ENCODE measurements around the gene CEP112.

- TF ChIP-seq POLR2A (IDR thresholded peaks at IDR 0.05; ENCODE audit: extremely low read depth, insufficient read length) (no peak), MAX (IDR thresholded peaks at IDR 0.05; ENCODE audit: low read depth, low read length) (no peak)
- TF ChIP-seq, protein P1, sequence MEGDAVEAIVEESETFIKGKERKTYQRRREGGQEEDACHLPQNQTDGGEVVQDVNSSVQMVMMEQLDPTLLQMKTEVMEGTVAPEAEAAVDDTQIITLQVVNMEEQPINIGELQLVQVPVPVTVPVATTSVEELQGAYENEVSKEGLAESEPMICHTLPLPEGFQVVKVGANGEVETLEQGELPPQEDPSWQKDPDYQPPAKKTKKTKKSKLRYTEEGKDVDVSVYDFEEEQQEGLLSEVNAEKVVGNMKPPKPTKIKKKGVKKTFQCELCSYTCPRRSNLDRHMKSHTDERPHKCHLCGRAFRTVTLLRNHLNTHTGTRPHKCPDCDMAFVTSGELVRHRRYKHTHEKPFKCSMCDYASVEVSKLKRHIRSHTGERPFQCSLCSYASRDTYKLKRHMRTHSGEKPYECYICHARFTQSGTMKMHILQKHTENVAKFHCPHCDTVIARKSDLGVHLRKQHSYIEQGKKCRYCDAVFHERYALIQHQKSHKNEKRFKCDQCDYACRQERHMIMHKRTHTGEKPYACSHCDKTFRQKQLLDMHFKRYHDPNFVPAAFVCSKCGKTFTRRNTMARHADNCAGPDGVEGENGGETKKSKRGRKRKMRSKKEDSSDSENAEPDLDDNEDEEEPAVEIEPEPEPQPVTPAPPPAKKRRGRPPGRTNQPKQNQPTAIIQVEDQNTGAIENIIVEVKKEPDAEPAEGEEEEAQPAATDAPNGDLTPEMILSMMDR (IDR thresholded peaks at IDR 0.05; ENCODE audit: low read depth, low read length): no peak
These were observed 24.6 kb downstream of the CEP112 start for GRCh38 chr17:66167189-66167815.

Data from NB4 (cell line).